Endothelial cell of umbilical vein (primary cell): ENCODE measurements around the gene REM2. TPM values are rescaled to one million over a fixed set of nuclear protein-coding genes. Genes with fewer than 3 reads are reported as not detected.

Experiments used
- BruUV-seq: library from RNA; stranded (reverse); fragments of 400-500 nt; replicated peaks from 2 replicates; lab custom pipeline; 2021; lab: Mats Ljungman, UMichigan
- CTCF ChIA-PET: fragments of 300-600, 350-600 bp; sonication (Branson Sonifier 250); formaldehyde crosslinking; loops from one replicate; lab custom pipeline; 2021; ENCODE audit warnings: antibody characterized with exemption, inconsistent platforms; lab: Charles Lee
- POLR2A ChIA-PET: fragments of 300-600, 350-600 bp; sonication (Branson Sonifier 250); formaldehyde crosslinking; loops from one replicate; lab custom pipeline; 2021; ENCODE audit warnings: antibody characterized with exemption, inconsistent platforms; lab: Charles Lee
- DNase-seq: peaks from one replicate; pipeline ENCODE4 v3.0.0-alpha.2; 2011; ENCODE audit warnings: low read depth, low spot score
- FAIRE-seq: peaks from 2 replicates; lab custom pipeline; 2011; peaks lifted over from hg19 to GRCh38; lab: Jason Lieb, UNC
- H2AFZ ChIP-seq: 2 replicates; pipeline ENCODE4 v1.6.0; 2012; ENCODE audit warnings: low read depth, low read length, control low read depth, inconsistent platforms
- H3K27ac ChIP-seq: 2 replicates; pipeline ENCODE4 v1.5.1; 2011; ENCODE audit warnings: low read depth, mild to moderate bottlenecking, control low read depth, low read length, moderate library complexity; ENCODE audit not compliant: insufficient read depth
- H3K27me3 ChIP-seq, 2 experiments: 2 replicates each; pipeline versions ENCODE4 v1.6.0 to v1.6.1; 2011; ENCODE audit warnings: low read length in 2 of 2, mixed read lengths in 1 of 2; ENCODE audit not compliant: control insufficient read depth in 2 of 2, insufficient read depth in 2 of 2
- H3K36me3 ChIP-seq, 2 experiments: 2 replicates in 1 of 2; 3 replicates in 1 of 2; pipeline ENCODE4 v1.5.1; 2011; ENCODE audit warnings: low read length in 2 of 2, mild to moderate bottlenecking in 1 of 2, moderate library complexity in 1 of 2; ENCODE audit not compliant: control insufficient read depth in 2 of 2, insufficient read depth in 2 of 2; ENCODE audit errors: extremely low read depth in 1 of 2
- H3K4me1 ChIP-seq: 3 replicates; pipeline ENCODE4 v1.5.1; 2011; ENCODE audit warnings: mild to moderate bottlenecking, low read length; ENCODE audit not compliant: control insufficient read depth, insufficient read depth; ENCODE audit errors: extremely low read depth
- H3K4me2 ChIP-seq: 2 replicates; pipeline ENCODE4 v1.6.1; 2011; ENCODE audit warnings: low read length, control low read depth, mixed read lengths; ENCODE audit not compliant: insufficient read depth
- H3K4me3 ChIP-seq, 3 experiments: fragments of 200-600 bp in 1 of 3; sonication (generic), shearing (Covaris generic) in 1 of 3; replicated peaks in 1 of 3; 2 replicates each; pipeline ENCODE4 v1.5.1; 2011 to 2016; ENCODE audit warnings: control low read depth in 3 of 3, low read length in 3 of 3, mild to moderate bottlenecking in 2 of 3, inconsistent platforms in 1 of 3, low read depth in 1 of 3, moderate library complexity in 1 of 3; ENCODE audit not compliant: insufficient read depth in 1 of 3
- H3K79me2 ChIP-seq: 2 replicates; pipeline ENCODE4 v1.6.0; 2012; ENCODE audit warnings: low read length, inconsistent platforms; ENCODE audit not compliant: control insufficient read depth, insufficient read depth
- H3K9ac ChIP-seq: replicated peaks from 2 replicates; pipeline ENCODE3; 2011; ENCODE audit warnings: low read length, control low read depth; ENCODE audit not compliant: insufficient read depth; ENCODE audit errors: extremely low read depth
- H3K9me1 ChIP-seq: replicated peaks from 3 replicates; pipeline ENCODE4 v1.6.0; 2011; ENCODE audit warnings: mild to moderate bottlenecking, low read length; ENCODE audit not compliant: control insufficient read depth, insufficient read depth; ENCODE audit errors: extremely low read depth
- H3K9me3 ChIP-seq: replicated peaks from 2 replicates; pipeline ENCODE4 v1.5.1; 2012; ENCODE audit warnings: low read length, inconsistent platforms; ENCODE audit not compliant: control insufficient read depth, insufficient read depth
- H4K20me1 ChIP-seq: replicated peaks from 2 replicates; pipeline ENCODE3; 2011; ENCODE audit warnings: mild to moderate bottlenecking, low read length; ENCODE audit not compliant: control insufficient read depth, insufficient read depth; ENCODE audit errors: extremely low read depth
- CTCF ChIP-seq, 2 donors: IDR thresholded peaks; 1 replicate in 1 of 2; 2 replicates in 1 of 2; pipeline ENCODE4 v1.5.1; 2011; ENCODE audit warnings: low read length in 2 of 2, mild to moderate bottlenecking in 2 of 2, moderate library complexity in 2 of 2, control low read depth in 1 of 2, inconsistent platforms in 1 of 2, low read depth in 1 of 2; ENCODE audit not compliant: insufficient read depth in 1 of 2; ENCODE audit errors: extremely low read depth in 1 of 2
- EZH2 ChIP-seq: IDR thresholded peaks from 2 replicates; pipeline ENCODE4 v1.6.1; 2012; ENCODE audit warnings: borderline replicate concordance, low read depth, mild to moderate bottlenecking, moderate library complexity, low read length, inconsistent platforms; ENCODE audit not compliant: severe bottlenecking
- FOS ChIP-seq: IDR thresholded peaks from 2 replicates; pipeline ENCODE4 v1.6.1; 2011; ENCODE audit warnings: mild to moderate bottlenecking, low read length, moderate library complexity, borderline replicate concordance; ENCODE audit not compliant: insufficient read depth
- GATA2 ChIP-seq: IDR thresholded peaks from 2 replicates; pipeline ENCODE4 v1.7.0; 2011; ENCODE audit warnings: low read depth, mild to moderate bottlenecking, moderate library complexity, mixed read lengths, low read length; ENCODE audit not compliant: insufficient read length, insufficient read depth
- JUN ChIP-seq: IDR thresholded peaks from 2 replicates; pipeline ENCODE4 v1.6.1; 2011; ENCODE audit warnings: borderline replicate concordance, low read depth; ENCODE audit not compliant: insufficient read length, insufficient read depth
- MYC ChIP-seq: IDR thresholded peaks from one replicate; pipeline ENCODE4 v1.6.1; 2011; ENCODE audit warnings: mild to moderate bottlenecking, low read depth, low read length
- POLR2A ChIP-seq: IDR thresholded peaks from 2 replicates; pipeline ENCODE4 v1.6.1; 2012; ENCODE audit warnings: low read depth, mild to moderate bottlenecking, control low read depth, low read length
- POLR2AphosphoS5 ChIP-seq: IDR thresholded peaks from 2 replicates; pipeline ENCODE4 v1.6.1; 2012; ENCODE audit warnings: low read depth, mild to moderate bottlenecking, control low read depth, low read length, moderate library complexity; ENCODE audit not compliant: insufficient read depth
- dilution Hi-C: fragments of 300-500 bp; cut with MboI; formaldehyde crosslinking; loops from one replicate; pipeline ENCODE4 v1.15.0; 2019; ENCODE audit warnings: low sequenced_read_pairs; ENCODE audit not compliant: extremely low pct_ligation_motif_present
- intact Hi-C: fragments of 100-400 bp; cut with micrococcal nuclease; formaldehyde crosslinking; loops from one replicate; pipeline ENCODE4 v1.10.0; 2022
- polyA plus RNA-seq, 4 experiments: library from polyadenylated mRNA; depleted of rRNA in 3 of 4; stranded (reverse) in 3 of 4; unstranded in 1 of 4; fragments of >200 nt; gene quantifications; 2 replicates each; pipeline versions ENCODE4 v1.2.1 to v1.2.3, GENCODE V29; 2011 to 2012; ENCODE audit warnings: missing spikeins in 1 of 4
- total RNA-seq: library from RNA; stranded (reverse); gene quantifications from 2 replicates; pipeline ENCODE4 v1.2.3, GENCODE V29; 2021
- TF ChIP-seq, protein P1 (sequence below): IDR thresholded peaks from 2 replicates; pipeline ENCODE4 v1.6.1; 2011; ENCODE audit not compliant: insufficient read depth, insufficient read length

REM2 gene
- total and polyA plus RNA-seq, 2 donors (not counting 3 experiments of a cell fraction or from before 2014, with no cell fraction given): 0.33 TPM; not detected in 1

DNA sequence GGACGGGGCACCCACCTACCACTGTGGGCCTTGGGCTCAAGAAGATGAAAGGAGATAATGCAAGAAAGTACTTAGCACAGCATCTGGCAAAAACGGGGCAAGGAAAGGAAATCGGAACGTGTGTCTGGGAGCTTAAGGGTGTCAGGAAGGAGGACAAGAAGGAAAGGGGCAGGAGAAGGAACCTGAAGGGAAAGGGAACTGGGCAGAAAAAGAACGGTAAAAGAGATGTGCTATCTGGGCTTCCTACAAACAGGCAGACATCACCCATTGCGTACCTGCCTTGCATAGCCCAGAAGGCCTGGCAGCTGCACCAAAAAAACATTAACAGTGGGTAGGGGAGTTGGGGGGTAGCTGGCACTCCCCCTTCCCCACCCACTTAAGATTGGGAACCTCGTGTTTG lies 958 bp upstream of the REM2 start:
- no peaks in the 10 kb centered on the region for H3K9me3 ChIP-seq
- BruUV-seq: no TSS peak
- H3K9me1 ChIP-seq: no peaks in the 10 kb centered on the region
- dilution Hi-C loops (no loop called here), intact Hi-C loops (no loop called here)
- H3K4me3 ChIP-seq: no peak overlapping the region
- no peaks in the 10 kb centered on the region for H3K79me2 ChIP-seq
- H3K4me2 ChIP-seq: no peak overlapping the region
- H3K9ac ChIP-seq: no peak overlapping the region
- H3K4me1 ChIP-seq: no peaks in the 10 kb centered on the region
- ChIA-PET POLR2A (interaction anchor here (1.4 kb wide), 1 partner anchor 59 kb away, joined by 3 read pairs; no protein-coding TSS in a partner anchor), CTCF (interaction anchor here (0.8 to 11.4 kb wide), 7 partner anchors 9 to 37 kb away, joined by 3 to 80 read pairs (median 4); partner anchors contain the start of genes LRP10 and RBM23)
- no peak overlapping the region for H2AFZ ChIP-seq
- no peak for FAIRE-seq
- no peak for TF ChIP-seq MYC
- no peak for TF ChIP-seq POLR2AphosphoS5
- TF ChIP-seq GATA2: no peak
- no peak for TF ChIP-seq FOS
- TF ChIP-seq JUN: no peak
- TF ChIP-seq POLR2A: no peak
- TF ChIP-seq CTCF (IDR thresholded peaks at IDR 0.05; ENCODE audit: extremely low read depth in 1 of 2, insufficient read depth in 1 of 2, low read depth in 1 of 2, low read length in 2 of 2): no peak
- no peak for TF ChIP-seq EZH2
- TF ChIP-seq, protein P1, sequence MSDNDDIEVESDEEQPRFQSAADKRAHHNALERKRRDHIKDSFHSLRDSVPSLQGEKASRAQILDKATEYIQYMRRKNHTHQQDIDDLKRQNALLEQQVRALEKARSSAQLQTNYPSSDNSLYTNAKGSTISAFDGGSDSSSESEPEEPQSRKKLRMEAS: no peak
- no peak for DNase-seq
- peaks cover 0 to 15% of the 10 kb centered on the region in 2 experiments for H3K36me3 ChIP-seq
- no peaks in the 10 kb centered on the region for H4K20me1 ChIP-seq
- H3K27ac ChIP-seq: no peak overlapping the region
- H3K27me3 ChIP-seq: no peaks in the 10 kb centered on the region
